Liver (tissue), 9 donors: ENCODE results near the gene FASN. TPM values are rescaled to one million over a fixed set of nuclear protein-coding genes. Genes with fewer than 3 reads are reported as not detected.

Experiments used
- DNase-seq: peaks from one replicate; pipeline ENCODE4 v3.0.0-alpha.2; 2017; ENCODE audit warnings: low spot score
- H3K27ac ChIP-seq, 2 donors: one replicate each; pipeline ENCODE4 v1.7.0; 2013; ENCODE audit warnings: inconsistent platforms in 2 of 2, low read length in 2 of 2, control low read depth in 1 of 2, low read depth in 1 of 2, mild to moderate bottlenecking in 1 of 2
- H3K27me3 ChIP-seq, 4 donors: one replicate each; pipeline versions ENCODE4 v1.6.1 to v1.7.0; 2013; ENCODE audit warnings: low read length in 3 of 4, inconsistent platforms in 1 of 4, mild to moderate bottlenecking in 1 of 4, moderate library complexity in 1 of 4; ENCODE audit not compliant: control insufficient read depth in 4 of 4, insufficient read depth in 4 of 4
- H3K36me3 ChIP-seq, 4 donors: one replicate each; pipeline versions ENCODE4 v1.6.1 to v1.7.0; 2013; ENCODE audit warnings: low read length in 3 of 4, mild to moderate bottlenecking in 3 of 4, low read depth in 1 of 4, moderate library complexity in 1 of 4; ENCODE audit not compliant: control insufficient read depth in 4 of 4, insufficient read depth in 3 of 4
- H3K4me1 ChIP-seq, 4 donors: one replicate each; pipeline versions ENCODE4 v1.6.1 to v1.7.0; 2013; ENCODE audit warnings: low read length in 3 of 4, mild to moderate bottlenecking in 3 of 4, moderate library complexity in 1 of 4; ENCODE audit not compliant: control insufficient read depth in 4 of 4, insufficient read depth in 4 of 4
- H3K4me3 ChIP-seq, 3 donors: one replicate each; pipeline versions ENCODE4 v1.6.1 to v1.7.0; 2013; ENCODE audit warnings: low read length in 3 of 3, control low read depth in 1 of 3, low read depth in 1 of 3, mild to moderate bottlenecking in 1 of 3
- H3K9ac ChIP-seq, 2 donors: one replicate each; pipeline ENCODE4 v1.7.0; 2013; ENCODE audit warnings: low read length in 2 of 2, mild to moderate bottlenecking in 2 of 2, moderate library complexity in 2 of 2, control low read depth in 1 of 2, low read depth in 1 of 2
- H3K9me3 ChIP-seq, 4 donors: one replicate each; pipeline versions ENCODE4 v1.6.1 to v1.7.0; 2013; ENCODE audit warnings: low read length in 3 of 4; ENCODE audit not compliant: control insufficient read depth in 4 of 4
- ATF3 ChIP-seq: IDR thresholded peaks from 2 replicates; pipeline ENCODE4 v1.6.1; 2016; ENCODE audit warnings: antibody characterized with exemption
- CTCF ChIP-seq: fragments of 150-350 bp; IDR thresholded peaks from 2 replicates; pipeline ENCODE4 v1.5.1; 2017; ENCODE audit warnings: improper control_type of control experiment, low read depth, low read length; ENCODE audit not compliant: missing input control
- EGR1 ChIP-seq, 2 donors: IDR thresholded peaks; 2 replicates each; pipeline ENCODE4 v1.6.1; 2016 to 2018; ENCODE audit warnings: antibody characterized with exemption in 2 of 2, low read depth in 2 of 2
- FOXA1 ChIP-seq: IDR thresholded peaks from 2 replicates; pipeline ENCODE4 v1.6.1; 2016; ENCODE audit warnings: antibody characterized with exemption
- FOXA2 ChIP-seq: IDR thresholded peaks from 2 replicates; pipeline ENCODE4 v1.6.1; 2016; ENCODE audit warnings: antibody characterized with exemption
- GABPA ChIP-seq, 2 donors: IDR thresholded peaks in 1 of 2; conservative IDR thresholded peaks in 1 of 2; 2 replicates each; pipeline ENCODE4 v1.6.1; 2016; ENCODE audit warnings: antibody characterized with exemption in 2 of 2, mild to moderate bottlenecking in 1 of 2, moderate library complexity in 1 of 2
- HNF4A ChIP-seq, 2 donors: conservative IDR thresholded peaks; 2 replicates each; pipeline ENCODE4 v1.6.1; 2016; ENCODE audit warnings: antibody characterized with exemption in 2 of 2, mild to moderate bottlenecking in 2 of 2
- HNF4G ChIP-seq: IDR thresholded peaks from 2 replicates; pipeline ENCODE4 v1.6.1; 2016; ENCODE audit warnings: antibody characterized with exemption
- JUND ChIP-seq, 2 donors: IDR thresholded peaks; 2 replicates each; pipeline ENCODE4 v1.6.1; 2016; ENCODE audit warnings: antibody characterized with exemption in 2 of 2
- MAX ChIP-seq: IDR thresholded peaks from 2 replicates; pipeline ENCODE4 v1.6.1; 2016; ENCODE audit warnings: antibody characterized with exemption
- RAD21 ChIP-seq, 2 donors: IDR thresholded peaks; 2 replicates each; pipeline ENCODE4 v1.6.1; 2016; ENCODE audit warnings: antibody characterized with exemption in 2 of 2, mild to moderate bottlenecking in 2 of 2
- REST ChIP-seq: IDR thresholded peaks from 2 replicates; pipeline ENCODE4 v1.6.1; 2016; ENCODE audit warnings: antibody characterized with exemption, mild to moderate bottlenecking
- RXRA ChIP-seq, 2 donors: IDR thresholded peaks; 2 replicates each; pipeline ENCODE4 v1.6.1; 2017 to 2018; ENCODE audit warnings: antibody characterized with exemption in 2 of 2, mild to moderate bottlenecking in 1 of 2
- SP1 ChIP-seq: IDR thresholded peaks from 2 replicates; pipeline ENCODE4 v1.6.1; 2018; ENCODE audit warnings: antibody characterized with exemption, mild to moderate bottlenecking
- TAF1 ChIP-seq: conservative IDR thresholded peaks from 2 replicates; pipeline ENCODE4 v1.6.1; 2016; ENCODE audit warnings: antibody characterized with exemption, mild to moderate bottlenecking
- YY1 ChIP-seq: IDR thresholded peaks from 2 replicates; pipeline ENCODE4 v1.6.1; 2016; ENCODE audit warnings: antibody characterized with exemption, mild to moderate bottlenecking
- ZBTB33 ChIP-seq: IDR thresholded peaks from 2 replicates; pipeline ENCODE4 v1.6.1; 2016; ENCODE audit warnings: antibody characterized with exemption
- WGBS: extraction: QIAGEN DNeasy Blood & Tissue Kit; methylation state at CpG from one replicate; pipeline ENCODE4 v1.1.7; 2013; 5-methylcytosine and 5-hydroxymethylcytosine counted together
- polyA plus RNA-seq, 2 donors: library from polyadenylated mRNA; stranded (reverse) in 1 of 2; unstranded in 1 of 2; fragments of 200-250 nt in 1 of 2; fragments of >200 nt in 1 of 2; fragmentation: Nextera tagmentation in 1 of 2; extraction: Ambion mirVana in 1 of 2; gene quantifications; one replicate each; pipeline versions ENCODE4 v1.2.1 to v1.2.3, GENCODE V29; 2013 to 2015
- total RNA-seq, 2 donors: library from RNA; depleted of rRNA; stranded (reverse); fragments of >200 nt; gene quantifications; one replicate each; pipeline ENCODE4 v1.2.3, GENCODE V29; 2014
- donor health status: healthy.
- donor health status: healthy.
- donor health status: healthy.
- donor health status: healthy.
- donor health status: healthy.

The FASN gene
- total and polyA plus RNA-seq, 4 donors, result 53.1 to 229 (median 130) TPM

- Histone ChIP-seq H3K27ac (no peak overlapping the region), H3K27me3 (no peaks in the 10 kb centered on the region), H3K9ac (no peak overlapping the region), H3K4me3 (no peak overlapping the region), H3K4me1 (peaks cover 6 to 23% (median 19%) of the 10 kb centered on the region in 4 donors), H3K36me3 (peaks cover 6 to 73% (median 30%) of the 10 kb centered on the region in 4 donors), H3K9me3 (no peaks in the 10 kb centered on the region)
- DNase-seq, result no peak
- 90% methylated on average over 16 of the region's 16 CpGs for WGBS
- no peak for TF ChIP-seq EGR1 (IDR thresholded peaks at IDR 0.05; ENCODE audit: low read depth in 2 of 2)
- TF ChIP-seq MAX, result no peak
- TF ChIP-seq REST, result no peak
- TF ChIP-seq ZBTB33, result no peak
- TF ChIP-seq HNF4G, result no peak
- TF ChIP-seq RAD21 (IDR thresholded peaks at IDR 0.05), result no peak
- no peak for TF ChIP-seq TAF1
- TF ChIP-seq SP1, result no peak
- TF ChIP-seq FOXA2, result no peak
- no peak for TF ChIP-seq JUND (IDR thresholded peaks at IDR 0.05)
These were observed 38.0 kb downstream of the FASN start for GRCh38 chr17:82060001-82060380.

- Histone ChIP-seq H3K27ac (no peak overlapping the region), H3K4me3 (no peak overlapping the region), H3K9me3 (no peaks in the 10 kb centered on the region), H3K36me3 (peaks cover 6 to 77% (median 30%) of the 10 kb centered on the region in 4 donors), H3K4me1 (peaks cover 5 to 17% (median 14%) of the 10 kb centered on the region in 4 donors), H3K27me3 (no peaks in the 10 kb centered on the region), H3K9ac (no peak overlapping the region)
- no peak for DNase-seq
- 86% methylated on average over 19 of the region's 19 CpGs for WGBS
- TF ChIP-seq YY1 (no peak), MAX (no peak), SP1 (no peak), RXRA (IDR thresholded peaks at IDR 0.05) (no peak), ZBTB33 (no peak), HNF4G (no peak), GABPA (IDR thresholded peaks at IDR 0.05 in 1 of 2, conservative IDR thresholded peaks at IDR 0.05 in 1 of 2) (no peak), TAF1 (no peak), ATF3 (no peak), RAD21 (IDR thresholded peaks at IDR 0.05) (no peak), FOXA1 (no peak), FOXA2 (no peak), HNF4A (conservative IDR thresholded peaks at IDR 0.05) (no peak), JUND (IDR thresholded peaks at IDR 0.05) (no peak), CTCF (no peak), EGR1 (IDR thresholded peaks at IDR 0.05; ENCODE audit: low read depth in 2 of 2) (no peak)
These were observed 38.6 kb downstream of the FASN start for GRCh38 chr17:82059272-82060000.
